ENCODE measurements around the gene PIM2. TPM values are rescaled to one million over a fixed set of nuclear protein-coding genes. Genes with fewer than 3 reads are reported as not detected.

The PIM2 gene
- total and polyA plus RNA-seq, 9 of the 15 experiments (the other 6 are each of a cell fraction or from before 2014, with no cell fraction given) = 67.6 to 191 (median 108) TPM

- 0 out of 2 replicates have a peak, but pooled peaks have one; percentile 45 for TF ChIP-seq ZBTB9 (CRISPR knock-in tag; IDR thresholded peaks at IDR 0.05)
- no peak for TF ChIP-seq TGIF2 (CRISPR knock-in tag; IDR thresholded peaks at IDR 0.05)
- no peak for TF ChIP-seq FOXJ3 (CRISPR knock-in tag; IDR thresholded peaks at IDR 0.05)
- TF ChIP-seq ETV1 (tag; conservative IDR thresholded peaks at IDR 0.05; ENCODE audit: low read depth) = 0 out of 2 replicates have a peak, but pooled peaks have one; percentile 11
- TF ChIP-seq, protein P1, sequence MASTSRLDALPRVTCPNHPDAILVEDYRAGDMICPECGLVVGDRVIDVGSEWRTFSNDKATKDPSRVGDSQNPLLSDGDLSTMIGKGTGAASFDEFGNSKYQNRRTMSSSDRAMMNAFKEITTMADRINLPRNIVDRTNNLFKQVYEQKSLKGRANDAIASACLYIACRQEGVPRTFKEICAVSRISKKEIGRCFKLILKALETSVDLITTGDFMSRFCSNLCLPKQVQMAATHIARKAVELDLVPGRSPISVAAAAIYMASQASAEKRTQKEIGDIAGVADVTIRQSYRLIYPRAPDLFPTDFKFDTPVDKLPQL (IDR thresholded peaks at IDR 0.05; ENCODE audit: extremely low read depth, insufficient read length) = no peak
- TF ChIP-seq HMGN3 (IDR thresholded peaks at IDR 0.05; ENCODE audit: borderline replicate concordance, extremely low read depth, insufficient read length, low read depth, low read length) = no peak
- TF ChIP-seq HDAC2 (IDR thresholded peaks at IDR 0.05) = peak; percentile 70; the same call in 1 of the 2 replicates
- TF ChIP-seq CREM (IDR thresholded peaks at IDR 0.05; ENCODE audit: low read depth) = 0 out of 2 replicates have a peak, but pooled peaks have one; percentile 23
- no peak for TF ChIP-seq BHLHE40 (IDR thresholded peaks at IDR 0.05; ENCODE audit: low read length)
- peak; percentile 63; the same call in 1 of the 2 replicates for TF ChIP-seq NFIC (IDR thresholded peaks at IDR 0.05)
- TF ChIP-seq MAX (CRISPR knock-in tag; IDR thresholded peaks at IDR 0.05) = peak; percentile 77
- TF ChIP-seq NFRKB (IDR thresholded peaks at IDR 0.05; ENCODE audit: low read depth) = peak; percentile 28; the same call in 1 of the 2 replicates
- TF ChIP-seq, protein P2, sequence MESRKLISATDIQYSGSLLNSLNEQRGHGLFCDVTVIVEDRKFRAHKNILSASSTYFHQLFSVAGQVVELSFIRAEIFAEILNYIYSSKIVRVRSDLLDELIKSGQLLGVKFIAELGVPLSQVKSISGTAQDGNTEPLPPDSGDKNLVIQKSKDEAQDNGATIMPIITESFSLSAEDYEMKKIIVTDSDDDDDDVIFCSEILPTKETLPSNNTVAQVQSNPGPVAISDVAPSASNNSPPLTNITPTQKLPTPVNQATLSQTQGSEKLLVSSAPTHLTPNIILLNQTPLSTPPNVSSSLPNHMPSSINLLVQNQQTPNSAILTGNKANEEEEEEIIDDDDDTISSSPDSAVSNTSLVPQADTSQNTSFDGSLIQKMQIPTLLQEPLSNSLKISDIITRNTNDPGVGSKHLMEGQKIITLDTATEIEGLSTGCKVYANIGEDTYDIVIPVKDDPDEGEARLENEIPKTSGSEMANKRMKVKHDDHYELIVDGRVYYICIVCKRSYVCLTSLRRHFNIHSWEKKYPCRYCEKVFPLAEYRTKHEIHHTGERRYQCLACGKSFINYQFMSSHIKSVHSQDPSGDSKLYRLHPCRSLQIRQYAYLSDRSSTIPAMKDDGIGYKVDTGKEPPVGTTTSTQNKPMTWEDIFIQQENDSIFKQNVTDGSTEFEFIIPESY (CRISPR knock-in tag; IDR thresholded peaks at IDR 0.05) = no peak
- no peak for TF ChIP-seq HDGF (IDR thresholded peaks at IDR 0.05)
- peak; percentile 91 for TF ChIP-seq MAFG (tag; conservative IDR thresholded peaks at IDR 0.05)
- 0 out of 2 replicates have a peak, but pooled peaks have one; percentile 63 for TF ChIP-seq HIVEP1 (CRISPR knock-in tag; IDR thresholded peaks at IDR 0.05)
- TF ChIP-seq HBP1 (CRISPR knock-in tag; IDR thresholded peaks at IDR 0.05) = no peak
- 0 out of 4 replicates have a peak, but pooled peaks of 1 of the 2 experiments have one; percentile 55 for TF ChIP-seq TRIM24 (IDR thresholded peaks at IDR 0.05)
- no peak for TF ChIP-seq NUFIP1 (IDR thresholded peaks at IDR 0.05; ENCODE audit: partially characterized antibody)
- no peak for TF ChIP-seq TRIM28 (IDR thresholded peaks at IDR 0.05)
- peak; percentile 71; the same call in 1 of the 2 replicates for TF ChIP-seq POLR2AphosphoS5 (IDR thresholded peaks at IDR 0.05; ENCODE audit: control insufficient read depth, insufficient read depth, low read depth, low read length)
- no peak for TF ChIP-seq SMAD2 (IDR thresholded peaks at IDR 0.05; ENCODE audit: low read depth, low read length)
- no peak for TF ChIP-seq CCAR2 (IDR thresholded peaks at IDR 0.05; ENCODE audit: low read depth, low read length)
- peak; percentile 32; the same call in 1 of the 2 replicates for TF ChIP-seq PML (IDR thresholded peaks at IDR 0.05; ENCODE audit: low read length)
Observed at GRCh38 chrX:48940404-48940955, 21.7 kb upstream of the PIM2 start (continued).

Measured in K562 (cell line).